Endothelial cell of umbilical vein (primary cell): Measurements from ENCODE around the gene CACNB4. TPM values are rescaled to one million over a fixed set of nuclear protein-coding genes. Genes with fewer than 3 reads are reported as not detected.

Experiments used
- BruUV-seq: library from RNA; stranded (reverse); fragments of 400-500 nt; replicated peaks from 2 replicates; lab custom pipeline; 2021; lab: Mats Ljungman, UMichigan
- CTCF ChIA-PET: fragments of 300-600, 350-600 bp; sonication (Branson Sonifier 250); formaldehyde crosslinking; loops from one replicate; lab custom pipeline; 2021; ENCODE audit warnings: antibody characterized with exemption, inconsistent platforms; lab: Charles Lee
- POLR2A ChIA-PET: fragments of 300-600, 350-600 bp; sonication (Branson Sonifier 250); formaldehyde crosslinking; loops from one replicate; lab custom pipeline; 2021; ENCODE audit warnings: antibody characterized with exemption, inconsistent platforms; lab: Charles Lee
- DNase-seq: peaks from one replicate; pipeline ENCODE4 v3.0.0-alpha.2; 2011; ENCODE audit warnings: low read depth, low spot score
- FAIRE-seq: peaks from 2 replicates; lab custom pipeline; 2011; peaks lifted over from hg19 to GRCh38; lab: Jason Lieb, UNC
- H2AFZ ChIP-seq: 2 replicates; pipeline ENCODE4 v1.6.0; 2012; ENCODE audit warnings: low read depth, low read length, control low read depth, inconsistent platforms
- H3K27ac ChIP-seq: 2 replicates; pipeline ENCODE4 v1.5.1; 2011; ENCODE audit warnings: low read depth, mild to moderate bottlenecking, control low read depth, low read length, moderate library complexity; ENCODE audit not compliant: insufficient read depth
- H3K27me3 ChIP-seq, 2 experiments: 2 replicates each; pipeline versions ENCODE4 v1.6.0 to v1.6.1; 2011; ENCODE audit warnings: low read length in 2 of 2, mixed read lengths in 1 of 2; ENCODE audit not compliant: control insufficient read depth in 2 of 2, insufficient read depth in 2 of 2
- H3K36me3 ChIP-seq, 2 experiments: 2 replicates in 1 of 2; 3 replicates in 1 of 2; pipeline ENCODE4 v1.5.1; 2011; ENCODE audit warnings: low read length in 2 of 2, mild to moderate bottlenecking in 1 of 2, moderate library complexity in 1 of 2; ENCODE audit not compliant: control insufficient read depth in 2 of 2, insufficient read depth in 2 of 2; ENCODE audit errors: extremely low read depth in 1 of 2
- H3K4me1 ChIP-seq: 3 replicates; pipeline ENCODE4 v1.5.1; 2011; ENCODE audit warnings: mild to moderate bottlenecking, low read length; ENCODE audit not compliant: control insufficient read depth, insufficient read depth; ENCODE audit errors: extremely low read depth
- H3K4me2 ChIP-seq: 2 replicates; pipeline ENCODE4 v1.6.1; 2011; ENCODE audit warnings: low read length, control low read depth, mixed read lengths; ENCODE audit not compliant: insufficient read depth
- H3K4me3 ChIP-seq, 3 experiments: fragments of 200-600 bp in 1 of 3; sonication (generic), shearing (Covaris generic) in 1 of 3; replicated peaks in 1 of 3; 2 replicates each; pipeline ENCODE4 v1.5.1; 2011 to 2016; ENCODE audit warnings: control low read depth in 3 of 3, low read length in 3 of 3, mild to moderate bottlenecking in 2 of 3, inconsistent platforms in 1 of 3, low read depth in 1 of 3, moderate library complexity in 1 of 3; ENCODE audit not compliant: insufficient read depth in 1 of 3
- H3K79me2 ChIP-seq: 2 replicates; pipeline ENCODE4 v1.6.0; 2012; ENCODE audit warnings: low read length, inconsistent platforms; ENCODE audit not compliant: control insufficient read depth, insufficient read depth
- H3K9ac ChIP-seq: replicated peaks from 2 replicates; pipeline ENCODE3; 2011; ENCODE audit warnings: low read length, control low read depth; ENCODE audit not compliant: insufficient read depth; ENCODE audit errors: extremely low read depth
- H3K9me1 ChIP-seq: replicated peaks from 3 replicates; pipeline ENCODE4 v1.6.0; 2011; ENCODE audit warnings: mild to moderate bottlenecking, low read length; ENCODE audit not compliant: control insufficient read depth, insufficient read depth; ENCODE audit errors: extremely low read depth
- H3K9me3 ChIP-seq: replicated peaks from 2 replicates; pipeline ENCODE4 v1.5.1; 2012; ENCODE audit warnings: low read length, inconsistent platforms; ENCODE audit not compliant: control insufficient read depth, insufficient read depth
- H4K20me1 ChIP-seq: replicated peaks from 2 replicates; pipeline ENCODE3; 2011; ENCODE audit warnings: mild to moderate bottlenecking, low read length; ENCODE audit not compliant: control insufficient read depth, insufficient read depth; ENCODE audit errors: extremely low read depth
- EZH2 ChIP-seq: IDR thresholded peaks from 2 replicates; pipeline ENCODE4 v1.6.1; 2012; ENCODE audit warnings: borderline replicate concordance, low read depth, mild to moderate bottlenecking, moderate library complexity, low read length, inconsistent platforms; ENCODE audit not compliant: severe bottlenecking
- FOS ChIP-seq: IDR thresholded peaks from 2 replicates; pipeline ENCODE4 v1.6.1; 2011; ENCODE audit warnings: mild to moderate bottlenecking, low read length, moderate library complexity, borderline replicate concordance; ENCODE audit not compliant: insufficient read depth
- GATA2 ChIP-seq: IDR thresholded peaks from 2 replicates; pipeline ENCODE4 v1.7.0; 2011; ENCODE audit warnings: low read depth, mild to moderate bottlenecking, moderate library complexity, mixed read lengths, low read length; ENCODE audit not compliant: insufficient read length, insufficient read depth
- JUN ChIP-seq: IDR thresholded peaks from 2 replicates; pipeline ENCODE4 v1.6.1; 2011; ENCODE audit warnings: borderline replicate concordance, low read depth; ENCODE audit not compliant: insufficient read length, insufficient read depth
- MYC ChIP-seq: IDR thresholded peaks from one replicate; pipeline ENCODE4 v1.6.1; 2011; ENCODE audit warnings: mild to moderate bottlenecking, low read depth, low read length
- POLR2A ChIP-seq: IDR thresholded peaks from 2 replicates; pipeline ENCODE4 v1.6.1; 2012; ENCODE audit warnings: low read depth, mild to moderate bottlenecking, control low read depth, low read length
- POLR2AphosphoS5 ChIP-seq: IDR thresholded peaks from 2 replicates; pipeline ENCODE4 v1.6.1; 2012; ENCODE audit warnings: low read depth, mild to moderate bottlenecking, control low read depth, low read length, moderate library complexity; ENCODE audit not compliant: insufficient read depth
- dilution Hi-C: fragments of 300-500 bp; cut with MboI; formaldehyde crosslinking; loops from one replicate; pipeline ENCODE4 v1.15.0; 2019; ENCODE audit warnings: low sequenced_read_pairs; ENCODE audit not compliant: extremely low pct_ligation_motif_present
- intact Hi-C: fragments of 100-400 bp; cut with micrococcal nuclease; formaldehyde crosslinking; loops from one replicate; pipeline ENCODE4 v1.10.0; 2022
- polyA plus RNA-seq, 4 experiments: library from polyadenylated mRNA; depleted of rRNA in 3 of 4; stranded (reverse) in 3 of 4; unstranded in 1 of 4; fragments of >200 nt; gene quantifications; 2 replicates each; pipeline versions ENCODE4 v1.2.1 to v1.2.3, GENCODE V29; 2011 to 2012; ENCODE audit warnings: missing spikeins in 1 of 4
- total RNA-seq: library from RNA; stranded (reverse); gene quantifications from 2 replicates; pipeline ENCODE4 v1.2.3, GENCODE V29; 2021
- TF ChIP-seq, protein P1 (sequence below), 2 donors: IDR thresholded peaks; 1 replicate in 1 of 2; 2 replicates in 1 of 2; pipeline ENCODE4 v1.5.1; 2011; ENCODE audit warnings: low read length in 2 of 2, mild to moderate bottlenecking in 2 of 2, moderate library complexity in 2 of 2, control low read depth in 1 of 2, inconsistent platforms in 1 of 2, low read depth in 1 of 2; ENCODE audit not compliant: insufficient read depth in 1 of 2; ENCODE audit errors: extremely low read depth in 1 of 2
- TF ChIP-seq, protein P2 (sequence below): IDR thresholded peaks from 2 replicates; pipeline ENCODE4 v1.6.1; 2011; ENCODE audit not compliant: insufficient read depth, insufficient read length

The CACNB4 gene
- total and polyA plus RNA-seq, 2 donors (not counting 3 experiments of a cell fraction or from before 2014, with no cell fraction given), result 0.23 to 0.58 TPM

DNA sequence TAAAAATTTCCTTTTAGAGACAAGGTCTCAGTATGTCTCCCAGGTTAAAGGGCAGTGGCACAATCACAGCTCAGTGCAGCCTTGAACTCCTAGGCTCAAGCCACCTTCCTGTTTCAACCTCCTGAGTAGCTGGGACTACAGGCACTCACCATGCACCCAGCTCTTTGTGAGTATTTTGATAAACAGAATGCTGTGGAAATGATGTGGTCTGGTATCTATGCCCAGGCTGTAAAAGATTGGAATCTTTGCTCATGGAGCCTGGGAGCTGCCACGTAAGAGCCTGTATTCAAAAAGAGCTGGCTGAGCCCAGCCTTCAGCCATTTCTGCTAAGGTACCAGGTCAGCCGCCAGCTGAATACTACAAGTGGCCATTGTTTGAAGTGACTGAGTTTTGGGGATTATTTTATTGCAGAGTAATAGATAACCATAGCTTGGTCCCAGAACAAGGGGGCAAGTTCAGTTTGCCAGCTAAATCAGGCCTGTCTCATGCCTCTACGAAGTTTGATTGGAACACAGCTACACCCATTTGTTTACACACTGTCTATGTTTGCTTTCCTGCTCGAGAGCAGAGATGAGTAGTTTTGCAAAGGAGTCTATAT lies 249.3 kb downstream of the CACNB4 start:
- FAIRE-seq, result no peak
- Histone ChIP-seq H4K20me1 (no peaks in the 10 kb centered on the region), H3K9me1 (no peaks in the 10 kb centered on the region), H3K9ac (no peak overlapping the region), H3K79me2 (no peaks in the 10 kb centered on the region), H3K9me3 (no peaks in the 10 kb centered on the region), H3K27ac (no peak overlapping the region), H2AFZ (no peak overlapping the region), H3K27me3 (no peaks in the 10 kb centered on the region), H3K36me3 (no peaks in the 10 kb centered on the region), H3K4me1 (peaks cover 8% of the 10 kb centered on the region), H3K4me3 (no peak overlapping the region), H3K4me2 (no peak overlapping the region)
- dilution Hi-C loops, result no loop called here
- DNase-seq, result no peak
- CTCF ChIA-PET, result interaction anchor here (1.3 kb wide), 1 partner anchor 12 kb away, joined by 7 read pairs; no protein-coding TSS in a partner anchor
- intact Hi-C loops, result no loop called here
- TF ChIP-seq POLR2AphosphoS5 (no peak), FOS (no peak)
- BruUV-seq, result no TSS peak
- POLR2A ChIA-PET, result no interaction called here

DNA sequence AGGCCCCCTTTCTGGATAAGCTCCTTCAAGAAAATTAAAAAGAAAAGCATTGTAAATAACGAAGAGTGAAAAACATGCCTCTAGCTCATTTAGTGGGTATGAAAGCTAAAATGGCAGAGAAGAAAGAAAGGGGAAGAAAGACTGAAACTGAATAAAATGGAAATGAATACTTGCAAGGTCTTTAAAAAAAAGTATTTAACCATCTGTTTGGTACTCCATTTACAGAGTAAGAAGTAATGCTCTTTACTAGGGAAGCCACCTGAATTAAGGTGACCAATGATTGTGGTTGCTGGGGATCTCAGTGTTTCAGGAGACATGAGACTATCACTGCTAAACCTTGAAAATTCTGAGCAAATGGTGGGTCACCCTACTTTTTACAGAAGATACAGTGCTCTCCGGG lies 253.0 kb downstream of the CACNB4 start:
- H3K4me2 ChIP-seq, result no peak overlapping the region
- ChIA-PET POLR2A (no interaction called here), CTCF (interaction anchor here (1.0 to 1.4 kb wide), 4 partner anchors 12 to 92 kb away, joined by 3 to 5 read pairs (median 3); partner anchors contain the start of gene ARL5A)
- DNase-seq (no peak), FAIRE-seq (no peak)
- no peak overlapping the region for H3K9ac ChIP-seq
- no peak overlapping the region for H3K4me3 ChIP-seq
- TF ChIP-seq GATA2, result no peak
- no peak for TF ChIP-seq EZH2
- TF ChIP-seq FOS, result no peak
- TF ChIP-seq, protein P1, sequence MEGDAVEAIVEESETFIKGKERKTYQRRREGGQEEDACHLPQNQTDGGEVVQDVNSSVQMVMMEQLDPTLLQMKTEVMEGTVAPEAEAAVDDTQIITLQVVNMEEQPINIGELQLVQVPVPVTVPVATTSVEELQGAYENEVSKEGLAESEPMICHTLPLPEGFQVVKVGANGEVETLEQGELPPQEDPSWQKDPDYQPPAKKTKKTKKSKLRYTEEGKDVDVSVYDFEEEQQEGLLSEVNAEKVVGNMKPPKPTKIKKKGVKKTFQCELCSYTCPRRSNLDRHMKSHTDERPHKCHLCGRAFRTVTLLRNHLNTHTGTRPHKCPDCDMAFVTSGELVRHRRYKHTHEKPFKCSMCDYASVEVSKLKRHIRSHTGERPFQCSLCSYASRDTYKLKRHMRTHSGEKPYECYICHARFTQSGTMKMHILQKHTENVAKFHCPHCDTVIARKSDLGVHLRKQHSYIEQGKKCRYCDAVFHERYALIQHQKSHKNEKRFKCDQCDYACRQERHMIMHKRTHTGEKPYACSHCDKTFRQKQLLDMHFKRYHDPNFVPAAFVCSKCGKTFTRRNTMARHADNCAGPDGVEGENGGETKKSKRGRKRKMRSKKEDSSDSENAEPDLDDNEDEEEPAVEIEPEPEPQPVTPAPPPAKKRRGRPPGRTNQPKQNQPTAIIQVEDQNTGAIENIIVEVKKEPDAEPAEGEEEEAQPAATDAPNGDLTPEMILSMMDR (IDR thresholded peaks at IDR 0.05; ENCODE audit: extremely low read depth in 1 of 2, insufficient read depth in 1 of 2, low read depth in 1 of 2, low read length in 2 of 2), result no peak
- no peak for TF ChIP-seq MYC
- TF ChIP-seq JUN, result no peak
- no peak for TF ChIP-seq POLR2AphosphoS5
- no peak for TF ChIP-seq POLR2A
- TF ChIP-seq, protein P2, sequence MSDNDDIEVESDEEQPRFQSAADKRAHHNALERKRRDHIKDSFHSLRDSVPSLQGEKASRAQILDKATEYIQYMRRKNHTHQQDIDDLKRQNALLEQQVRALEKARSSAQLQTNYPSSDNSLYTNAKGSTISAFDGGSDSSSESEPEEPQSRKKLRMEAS, result no peak
- H3K4me1 ChIP-seq, result peaks cover 20% of the 10 kb centered on the region
- no peaks in the 10 kb centered on the region for H3K9me1 ChIP-seq
- dilution Hi-C loops, result no loop called here
- intact Hi-C loops, result no loop called here
- H4K20me1 ChIP-seq, result no peaks in the 10 kb centered on the region
- no TSS peak for BruUV-seq
- no peaks in the 10 kb centered on the region for H3K9me3 ChIP-seq
- no peaks in the 10 kb centered on the region for H3K79me2 ChIP-seq
- no peak overlapping the region for H3K27ac ChIP-seq
- H3K27me3 ChIP-seq, result no peaks in the 10 kb centered on the region
- H2AFZ ChIP-seq, result no peak overlapping the region
- no peaks in the 10 kb centered on the region for H3K36me3 ChIP-seq
